ENCODE data around the gene ZNF787. TPM values are rescaled to one million over a fixed set of nuclear protein-coding genes. Genes with fewer than 3 reads are reported as not detected.

Gene ZNF787
- total RNA-seq, 1 experiment from 2014 or later, result 68.6 TPM

DNA sequence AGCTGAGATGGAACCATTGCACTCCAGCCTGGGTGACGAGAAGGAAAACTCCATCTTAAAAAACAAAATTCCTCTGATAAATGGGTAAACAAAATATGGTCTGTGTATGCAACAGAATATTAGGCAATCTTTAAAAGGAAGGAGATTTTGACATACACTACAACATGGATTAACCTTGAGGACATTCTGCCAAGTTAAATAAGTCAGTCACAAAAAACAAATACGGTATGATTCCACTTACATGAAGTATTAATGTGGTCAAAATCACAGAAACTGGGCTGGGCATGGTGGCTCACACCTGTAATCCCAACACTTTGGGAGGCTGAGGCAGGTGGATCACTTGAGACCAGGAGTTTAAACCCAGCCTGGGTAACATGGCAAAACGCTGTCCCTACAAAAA lies 17.0 kb upstream of the ZNF787 start:
- peak overlapping the region; percentile 49 for H3K4me3 Mint-ChIP-seq (ENCODE audit: unreplicated experiment)
- peak overlapping the region; percentile 7 for H3K27ac Mint-ChIP-seq (ENCODE audit: low read depth, unreplicated experiment)
- peak; percentile 45 for DNase-seq (ENCODE audit: unreplicated experiment)
- no TSS peak for BruUV-seq (replicated peaks)
- ChIA-PET CTCF (interaction anchor here (0.7 to 2.5 kb wide), 4 partner anchors 36 to 269 kb away, joined by 4 to 7 read pairs (median 5); no protein-coding TSS in a partner anchor), POLR2A (interaction anchor here (0.6 to 1.4 kb wide), 4 partner anchors 16 to 1487 kb away, joined by 3 read pairs; partner anchors contain the start of gene ZSCAN5A)
- no peaks in the 10 kb centered on the region for H3K27me3 Mint-ChIP-seq (ENCODE audit: insufficient read depth, unreplicated experiment)
- no peaks in the 10 kb centered on the region for H3K36me3 Mint-ChIP-seq (ENCODE audit: insufficient read depth, unreplicated experiment)
- TF ChIP-seq, protein P1, sequence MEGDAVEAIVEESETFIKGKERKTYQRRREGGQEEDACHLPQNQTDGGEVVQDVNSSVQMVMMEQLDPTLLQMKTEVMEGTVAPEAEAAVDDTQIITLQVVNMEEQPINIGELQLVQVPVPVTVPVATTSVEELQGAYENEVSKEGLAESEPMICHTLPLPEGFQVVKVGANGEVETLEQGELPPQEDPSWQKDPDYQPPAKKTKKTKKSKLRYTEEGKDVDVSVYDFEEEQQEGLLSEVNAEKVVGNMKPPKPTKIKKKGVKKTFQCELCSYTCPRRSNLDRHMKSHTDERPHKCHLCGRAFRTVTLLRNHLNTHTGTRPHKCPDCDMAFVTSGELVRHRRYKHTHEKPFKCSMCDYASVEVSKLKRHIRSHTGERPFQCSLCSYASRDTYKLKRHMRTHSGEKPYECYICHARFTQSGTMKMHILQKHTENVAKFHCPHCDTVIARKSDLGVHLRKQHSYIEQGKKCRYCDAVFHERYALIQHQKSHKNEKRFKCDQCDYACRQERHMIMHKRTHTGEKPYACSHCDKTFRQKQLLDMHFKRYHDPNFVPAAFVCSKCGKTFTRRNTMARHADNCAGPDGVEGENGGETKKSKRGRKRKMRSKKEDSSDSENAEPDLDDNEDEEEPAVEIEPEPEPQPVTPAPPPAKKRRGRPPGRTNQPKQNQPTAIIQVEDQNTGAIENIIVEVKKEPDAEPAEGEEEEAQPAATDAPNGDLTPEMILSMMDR (IDR thresholded peaks at IDR 0.05; ENCODE audit: unreplicated experiment), result no peak
- H3K4me1 Mint-ChIP-seq (ENCODE audit: insufficient read depth, unreplicated experiment), result peaks cover 36% of the 10 kb centered on the region
- no peaks in the 10 kb centered on the region for H3K9me3 Mint-ChIP-seq (ENCODE audit: unreplicated experiment)
- intact Hi-C loops (cut with micrococcal nuclease), result no loop called here

DNA sequence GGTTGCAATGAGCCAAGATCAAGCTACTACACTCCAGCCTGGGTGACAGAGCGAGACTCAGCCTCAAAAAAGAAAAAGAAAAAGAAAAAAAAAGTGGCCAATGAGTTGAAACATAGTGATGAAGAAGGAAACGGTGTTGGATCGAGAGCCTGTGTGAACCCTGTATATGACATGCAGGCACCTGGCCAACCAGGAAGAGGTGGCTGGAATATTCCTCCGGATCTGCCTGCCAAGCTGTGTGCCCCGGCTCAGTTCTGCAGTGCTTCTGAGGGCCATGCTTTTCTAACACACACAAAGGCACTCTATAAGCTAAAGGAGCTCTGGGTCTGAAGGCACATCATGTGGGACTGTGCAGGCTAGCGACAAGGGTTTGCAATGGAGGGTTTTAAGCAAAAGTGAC lies 16.3 kb upstream of the ZNF787 start:
- TF ChIP-seq, protein P1 (IDR thresholded peaks at IDR 0.05; ENCODE audit: unreplicated experiment), result no peak
- H3K4me3 Mint-ChIP-seq (ENCODE audit: unreplicated experiment), result no peak overlapping the region

DNA sequence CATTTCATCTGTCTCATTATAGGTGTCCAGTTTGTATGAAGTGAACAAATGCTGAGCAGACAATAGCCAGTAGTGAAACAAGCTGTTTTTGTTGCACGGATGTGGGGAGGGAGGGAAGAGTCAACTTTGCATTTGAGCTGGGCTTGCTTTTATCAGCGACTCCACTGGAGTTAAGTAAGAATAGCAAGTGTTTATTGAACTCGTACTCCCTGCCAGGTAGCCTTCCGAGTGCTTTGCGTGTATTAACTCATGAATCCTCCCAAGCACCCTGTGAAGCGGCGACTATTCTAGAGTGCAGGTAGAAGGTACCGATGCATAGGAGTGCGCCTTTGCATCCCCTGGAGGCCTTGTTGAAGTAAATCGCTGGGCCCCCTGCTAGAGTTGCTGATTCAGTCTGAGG lies 15.3 kb upstream of the ZNF787 start:
- no peak overlapping the region for H3K4me3 Mint-ChIP-seq (ENCODE audit: unreplicated experiment)
- H3K9me3 Mint-ChIP-seq (ENCODE audit: unreplicated experiment), result no peaks in the 10 kb centered on the region
- CTCF ChIA-PET, result interaction anchor here (0.5 to 1.2 kb wide), 2 partner anchors 159 to 164 kb away, joined by 3 to 5 read pairs; no protein-coding TSS in a partner anchor
- no peaks in the 10 kb centered on the region for H3K36me3 Mint-ChIP-seq (ENCODE audit: insufficient read depth, unreplicated experiment)
- BruUV-seq (replicated peaks), result no TSS peak
- intact Hi-C loops (cut with micrococcal nuclease), result no loop called here
- no peak for DNase-seq (ENCODE audit: unreplicated experiment)
- no peaks in the 10 kb centered on the region for H3K27me3 Mint-ChIP-seq (ENCODE audit: insufficient read depth, unreplicated experiment)
- peaks cover 30% of the 10 kb centered on the region for H3K4me1 Mint-ChIP-seq (ENCODE audit: insufficient read depth, unreplicated experiment)
- POLR2A ChIA-PET, result interaction anchor here (1.4 kb wide), 1 partner anchor 14 kb away, joined by 3 read pairs; no protein-coding TSS in a partner anchor
- TF ChIP-seq, protein P1 (IDR thresholded peaks at IDR 0.05; ENCODE audit: unreplicated experiment), result no peak
- no peak overlapping the region for H3K27ac Mint-ChIP-seq (ENCODE audit: low read depth, unreplicated experiment)

More for the DNA sequence above, 16.3 kb upstream of the ZNF787 start:
- ChIA-PET CTCF (interaction anchor here (0.6 to 2.5 kb wide), 5 partner anchors 32 to 163 kb away, joined by 3 to 7 read pairs (median 5); no protein-coding TSS in a partner anchor), POLR2A (interaction anchor here (1.1 to 1.4 kb wide), 2 partner anchors 15 to 46 kb away, joined by 3 read pairs; no protein-coding TSS in a partner anchor)
- intact Hi-C loops (cut with micrococcal nuclease), result no loop called here
- Mint-ChIP-seq H3K9me3 (ENCODE audit: unreplicated experiment) (no peaks in the 10 kb centered on the region), H3K27ac (ENCODE audit: low read depth, unreplicated experiment) (peak overlapping the region; percentile 7), H3K36me3 (ENCODE audit: insufficient read depth, unreplicated experiment) (no peaks in the 10 kb centered on the region), H3K27me3 (ENCODE audit: insufficient read depth, unreplicated experiment) (no peaks in the 10 kb centered on the region), H3K4me1 (ENCODE audit: insufficient read depth, unreplicated experiment) (peaks cover 36% of the 10 kb centered on the region)
- DNase-seq (ENCODE audit: unreplicated experiment), result no peak
- no TSS peak for BruUV-seq (replicated peaks)

DNA sequence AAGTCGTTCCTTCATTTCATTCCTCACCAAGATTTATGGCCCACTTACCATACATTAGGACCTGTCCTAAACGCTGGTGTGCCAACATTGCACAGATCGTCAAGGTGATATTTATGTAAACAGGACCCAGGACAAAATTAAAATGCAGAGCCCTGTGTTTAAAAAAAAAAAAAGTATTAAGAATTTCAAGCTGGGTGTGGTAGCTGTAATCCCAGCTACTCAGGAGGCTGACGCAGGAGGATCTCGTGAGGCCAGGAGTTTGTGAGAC lies 13.5 kb upstream of the ZNF787 start:
- TF ChIP-seq, protein P1 (IDR thresholded peaks at IDR 0.05; ENCODE audit: unreplicated experiment), result no peak
- Mint-ChIP-seq H3K27me3 (ENCODE audit: insufficient read depth, unreplicated experiment) (no peaks in the 10 kb centered on the region), H3K36me3 (ENCODE audit: insufficient read depth, unreplicated experiment) (no peaks in the 10 kb centered on the region), H3K4me1 (ENCODE audit: insufficient read depth, unreplicated experiment) (peaks cover 21% of the 10 kb centered on the region), H3K27ac (ENCODE audit: low read depth, unreplicated experiment) (no peak overlapping the region), H3K4me3 (ENCODE audit: unreplicated experiment) (no peak overlapping the region), H3K9me3 (ENCODE audit: unreplicated experiment) (no peaks in the 10 kb centered on the region)
- intact Hi-C loops (cut with micrococcal nuclease), result no loop called here
- CTCF ChIA-PET, result interaction anchor here (0.9 to 1.2 kb wide), 3 partner anchors 12 to 119 kb away, joined by 3 to 6 read pairs (median 3); no protein-coding TSS in a partner anchor
- POLR2A ChIA-PET, result interaction anchor here (1.0 kb wide), 1 partner anchor 12 kb away, joined by 3 read pairs; no protein-coding TSS in a partner anchor
- no TSS peak for BruUV-seq (replicated peaks)
- DNase-seq (ENCODE audit: unreplicated experiment), result no peak

All from MCF 10A (cell line).